Effector memory CD4-positive, alpha-beta T cell (primary cell): ENCODE data around the gene NTMT1.
A peak's percentile ranks its signal among the peaks of the same experiment; 100 is the strongest.
"Not testable (repeated sequence)": the region's sequence is repeated elsewhere in the genome, so short reads cannot be mapped to it uniquely, and the experiment has no call there.

Experiments used
- DNase-seq, 3 donors: peaks; one replicate each; pipeline ENCODE4 v3.0.0-alpha.2; 2020
- H3K27ac ChIP-seq: 2 replicates; pipeline ENCODE4 v1.7.0; 2013; ENCODE audit warnings: mild to moderate bottlenecking, low read length, moderate library complexity; ENCODE audit not compliant: insufficient read depth, poor library complexity, severe bottlenecking
- H3K27me3 ChIP-seq: replicated peaks from 2 replicates; pipeline ENCODE4 v1.7.0; 2013; ENCODE audit warnings: mild to moderate bottlenecking, low read length; ENCODE audit not compliant: insufficient read depth, control insufficient read depth, poor library complexity, severe bottlenecking
- H3K36me3 ChIP-seq: 2 replicates; pipeline ENCODE4 v1.7.0; 2013; ENCODE audit warnings: mild to moderate bottlenecking, low read length, moderate library complexity; ENCODE audit not compliant: control insufficient read depth, insufficient read depth
- H3K4me1 ChIP-seq: 2 replicates; pipeline ENCODE4 v1.7.0; 2013; ENCODE audit warnings: low read length, mild to moderate bottlenecking; ENCODE audit not compliant: control insufficient read depth, insufficient read depth, poor library complexity, severe bottlenecking
- H3K4me3 ChIP-seq: 2 replicates; pipeline ENCODE4 v1.7.0; 2013; ENCODE audit warnings: low read length, low read depth, mild to moderate bottlenecking; ENCODE audit not compliant: insufficient read depth, poor library complexity, severe bottlenecking
- H3K9me3 ChIP-seq: 2 replicates; pipeline ENCODE4 v1.7.0; 2013; ENCODE audit warnings: mild to moderate bottlenecking, low read length, moderate library complexity; ENCODE audit not compliant: control insufficient read depth

The NTMT1 gene

DNA sequence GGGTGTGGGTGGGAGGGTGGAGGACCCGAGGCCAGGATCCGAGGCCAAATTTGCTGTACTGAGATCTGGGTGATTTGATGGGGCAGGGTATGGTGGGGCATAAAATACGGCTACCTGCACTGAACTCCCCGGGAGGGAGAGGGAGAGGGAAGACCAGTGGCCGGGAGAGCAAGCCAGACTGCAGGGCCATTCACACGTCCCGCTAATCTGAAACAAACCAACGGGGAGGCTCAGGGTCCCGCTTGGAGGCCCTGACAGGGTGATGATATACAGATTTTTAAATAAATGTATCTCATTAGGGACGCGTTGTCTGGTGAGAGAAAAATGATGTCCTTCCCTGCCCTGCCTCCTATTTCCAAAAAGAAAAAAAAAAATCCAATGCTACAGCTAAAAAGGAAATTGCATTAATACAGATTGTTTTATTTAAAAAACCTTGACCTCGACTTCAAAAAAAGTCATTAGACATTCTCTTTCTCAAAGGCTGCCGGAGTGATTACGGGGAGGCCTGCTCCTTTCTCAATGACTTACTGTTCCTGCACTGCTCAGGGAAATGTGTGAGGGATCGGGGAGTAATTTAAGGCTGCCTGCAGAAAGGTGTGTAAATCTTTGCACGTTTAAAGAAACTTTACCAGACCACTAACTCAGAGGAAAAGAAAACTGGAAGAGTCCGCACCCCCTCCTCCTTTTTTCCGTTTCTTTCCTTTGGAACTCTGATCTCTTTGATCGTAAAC, 28.0 kb downstream of the NTMT1 start:
- no peak overlapping the region for H3K27ac ChIP-seq
- H3K9me3 ChIP-seq, result no peaks in the 10 kb centered on the region
- H3K27me3 ChIP-seq, result no peaks in the 10 kb centered on the region
- DNase-seq, result no peak
- H3K4me3 ChIP-seq, result no peak overlapping the region
- no peaks in the 10 kb centered on the region for H3K4me1 ChIP-seq
- no peaks in the 10 kb centered on the region for H3K36me3 ChIP-seq

DNA sequence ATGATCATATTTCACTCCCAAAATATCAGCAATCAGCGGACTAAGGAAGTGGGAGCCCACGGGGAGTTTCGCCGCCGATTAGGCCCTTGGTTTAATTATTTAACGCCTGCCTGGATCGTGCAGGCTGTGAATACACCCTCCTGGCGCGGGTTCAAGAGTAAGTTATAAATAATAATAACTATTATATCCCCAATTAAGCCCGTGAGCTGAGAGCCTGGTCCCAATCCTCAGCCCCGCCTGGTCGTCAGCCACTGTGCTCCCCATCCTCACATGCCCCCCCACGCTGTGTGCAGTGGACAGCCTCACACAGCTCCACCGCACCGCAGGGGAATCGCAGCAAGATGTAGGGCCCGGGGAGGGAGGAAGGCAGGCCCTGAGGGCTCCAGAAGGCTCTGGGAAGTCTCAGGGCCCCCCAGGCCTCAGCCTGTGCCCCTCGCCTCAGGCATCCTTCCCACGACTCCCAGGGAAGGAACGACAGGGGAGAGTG, 28.6 kb downstream of the NTMT1 start:
- Histone ChIP-seq H3K27me3 (no peaks in the 10 kb centered on the region), H3K27ac (no peak overlapping the region), H3K36me3 (no peaks in the 10 kb centered on the region), H3K4me3 (no peak overlapping the region), H3K4me1 (no peaks in the 10 kb centered on the region), H3K9me3 (no peaks in the 10 kb centered on the region)
- no peak for DNase-seq

DNA sequence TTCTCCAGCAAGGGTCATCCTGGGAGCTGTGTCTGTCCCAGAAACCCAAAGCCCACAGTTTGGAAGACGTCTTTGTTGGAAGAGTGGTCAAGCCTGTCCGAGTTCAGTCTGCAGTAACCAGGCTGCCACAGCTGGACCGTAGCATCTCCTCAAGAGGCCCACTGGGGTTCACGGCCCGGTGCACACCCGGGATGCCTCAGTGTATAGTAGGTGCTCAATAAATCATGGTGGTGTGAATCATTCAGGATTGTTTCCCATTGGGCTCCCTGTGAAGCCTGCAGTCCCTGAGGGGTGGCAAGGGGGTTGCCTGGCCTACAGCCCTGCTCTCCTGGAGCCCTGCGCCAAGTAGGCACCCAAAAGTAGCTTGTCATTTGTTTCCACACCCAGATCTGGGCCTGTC, 29.2 kb downstream of the NTMT1 start:
- H3K4me1 ChIP-seq, result no peaks in the 10 kb centered on the region
- H3K36me3 ChIP-seq, result no peaks in the 10 kb centered on the region
- H3K4me3 ChIP-seq, result no peak overlapping the region
- no peak for DNase-seq
- H3K9me3 ChIP-seq, result no peaks in the 10 kb centered on the region
- no peak overlapping the region for H3K27ac ChIP-seq
- no peaks in the 10 kb centered on the region for H3K27me3 ChIP-seq

DNA sequence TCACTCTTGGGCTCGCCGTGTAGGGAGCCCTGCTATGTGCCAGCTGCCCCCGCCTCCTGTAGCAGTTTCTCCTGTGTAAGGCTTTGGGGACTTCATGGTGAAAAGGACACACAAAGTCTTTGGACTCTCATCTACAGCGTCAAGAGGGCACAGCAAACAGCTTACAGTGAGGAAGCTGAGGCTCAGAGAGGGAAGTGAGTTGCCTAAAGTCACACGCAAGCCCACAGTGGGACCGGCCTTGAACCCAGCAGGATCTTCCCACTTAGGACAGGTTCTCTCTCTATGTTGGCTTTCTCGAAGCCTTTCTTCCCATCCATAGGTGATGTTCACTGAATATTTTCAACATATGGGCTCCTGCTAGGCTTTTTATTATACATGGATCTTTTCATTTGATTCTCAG, 29.7 kb downstream of the NTMT1 start:
- Histone ChIP-seq H3K36me3 (no peaks in the 10 kb centered on the region), H3K9me3 (no peaks in the 10 kb centered on the region), H3K4me1 (no peaks in the 10 kb centered on the region), H3K27ac (no peak overlapping the region), H3K27me3 (no peaks in the 10 kb centered on the region), H3K4me3 (no peak overlapping the region)
- DNase-seq, result no peak

DNA sequence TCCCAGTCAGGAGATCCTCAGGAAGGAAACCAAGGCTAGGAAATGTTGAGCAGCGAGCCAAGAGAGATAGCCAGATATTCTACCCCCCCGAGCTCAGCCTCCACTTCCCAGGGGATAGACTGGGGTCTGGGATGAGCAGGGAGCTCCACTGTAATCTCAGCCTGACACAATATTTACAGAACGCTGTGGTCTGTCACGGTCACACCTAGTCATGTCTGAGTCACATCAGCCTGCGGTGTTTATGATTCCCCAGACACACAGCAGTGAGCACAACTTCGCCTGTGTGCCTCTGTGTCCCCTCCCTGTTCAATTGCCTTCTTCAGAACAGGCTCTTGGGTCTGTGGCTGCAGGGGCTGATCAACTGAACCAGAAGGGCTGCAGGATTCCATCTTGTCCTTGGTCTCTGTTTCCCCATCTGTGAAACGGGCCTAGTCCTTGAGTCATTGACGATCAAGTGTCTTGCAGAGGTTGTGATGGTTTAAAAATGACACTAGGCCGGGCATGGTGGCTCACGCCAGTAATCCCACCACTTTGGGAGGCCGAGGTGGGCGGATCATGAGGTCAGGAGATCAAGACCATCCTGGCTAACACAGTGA, 30.9 kb downstream of the NTMT1 start:
- Histone ChIP-seq H3K27ac (no peak overlapping the region), H3K27me3 (no peaks in the 10 kb centered on the region), H3K4me1 (no peaks in the 10 kb centered on the region), H3K36me3 (no peaks in the 10 kb centered on the region), H3K4me3 (no peak overlapping the region), H3K9me3 (no peaks in the 10 kb centered on the region)
- DNase-seq, result no peak

DNA sequence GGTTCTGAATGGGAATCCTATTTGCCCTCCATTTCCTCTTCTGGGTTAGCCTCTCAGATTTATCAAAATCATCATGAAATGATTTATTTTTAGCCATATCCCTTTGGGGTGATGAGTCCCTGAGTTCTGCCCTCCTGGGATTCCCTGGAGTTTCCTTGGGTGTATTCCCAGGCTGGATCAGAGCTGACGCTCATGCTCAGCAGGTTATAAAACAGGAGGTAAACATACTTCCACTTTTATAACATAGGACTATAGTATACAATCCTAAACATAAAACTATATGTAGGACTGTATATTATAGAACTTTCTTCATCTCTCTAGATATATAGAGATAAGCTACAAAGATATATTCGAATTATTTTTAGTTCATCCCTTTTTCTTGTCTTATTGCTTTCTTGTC, 35.1 kb downstream of the NTMT1 start:
- Histone ChIP-seq H3K4me3 (no peak overlapping the region), H3K36me3 (no peaks in the 10 kb centered on the region), H3K27me3 (no peaks in the 10 kb centered on the region), H3K27ac (no peak overlapping the region), H3K4me1 (no peaks in the 10 kb centered on the region), H3K9me3 (no peaks in the 10 kb centered on the region)
- DNase-seq, result no peak

DNA sequence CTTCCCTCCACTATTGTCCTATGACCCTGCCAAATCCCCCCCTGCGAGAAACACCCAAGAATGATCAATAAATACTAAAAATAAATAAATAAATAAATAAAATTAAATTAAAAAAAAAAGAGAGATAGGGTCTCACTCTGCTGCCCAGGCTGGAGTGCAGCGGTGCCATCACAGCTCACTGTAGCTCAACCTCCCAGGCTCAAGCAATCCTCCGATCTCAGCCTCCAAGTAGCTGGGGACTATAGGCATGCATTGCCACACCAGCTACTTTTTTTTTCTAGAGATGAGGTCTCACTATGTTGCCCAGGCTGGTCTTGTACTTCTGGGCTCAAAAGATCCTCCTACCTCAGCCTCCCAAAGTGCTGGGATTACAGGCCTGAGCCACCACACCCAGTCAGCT, 36.3 kb downstream of the NTMT1 start:
- H3K4me1 ChIP-seq, H3K4me3 ChIP-seq, DNase-seq, H3K36me3 ChIP-seq, H3K27ac ChIP-seq, H3K9me3 ChIP-seq, H3K27me3 ChIP-seq: not testable (repeated sequence)

DNA sequence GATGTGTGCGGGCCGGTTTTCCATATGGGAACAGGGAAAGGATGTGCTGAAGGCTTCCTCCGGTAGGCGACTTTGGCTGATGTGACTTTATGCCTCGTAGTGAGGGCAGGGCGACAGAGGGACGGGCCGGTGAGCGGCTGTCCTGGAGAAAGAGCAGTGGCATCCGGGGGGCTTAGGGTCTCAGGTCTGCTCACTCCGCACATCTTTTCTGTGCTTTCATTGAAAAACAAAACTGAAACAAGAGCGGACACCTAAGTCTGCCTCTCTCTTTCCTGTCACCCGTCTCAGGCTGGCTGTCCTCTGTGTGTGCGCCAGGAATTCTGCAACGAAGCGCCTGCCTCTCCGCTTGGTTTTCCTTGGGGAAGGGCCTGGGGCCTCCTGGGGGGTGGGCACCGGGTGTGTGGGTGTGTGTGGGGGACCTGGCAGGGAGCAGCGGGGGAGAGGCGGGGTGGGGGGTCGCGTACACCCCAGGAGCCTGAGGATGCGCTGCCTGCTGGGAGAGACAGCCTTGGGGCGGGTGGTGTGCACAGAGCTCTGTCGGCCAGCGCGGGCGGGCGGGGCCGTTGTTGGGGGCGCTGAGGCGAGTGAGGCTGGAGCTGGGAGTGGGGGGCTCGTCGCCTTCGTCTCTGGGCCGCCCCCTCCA, 38.9 kb downstream of the NTMT1 start:
- H3K4me1 ChIP-seq, result peaks cover 3% of the 10 kb centered on the region
- no peak overlapping the region for H3K27ac ChIP-seq
- DNase-seq, result no peak

DNA sequence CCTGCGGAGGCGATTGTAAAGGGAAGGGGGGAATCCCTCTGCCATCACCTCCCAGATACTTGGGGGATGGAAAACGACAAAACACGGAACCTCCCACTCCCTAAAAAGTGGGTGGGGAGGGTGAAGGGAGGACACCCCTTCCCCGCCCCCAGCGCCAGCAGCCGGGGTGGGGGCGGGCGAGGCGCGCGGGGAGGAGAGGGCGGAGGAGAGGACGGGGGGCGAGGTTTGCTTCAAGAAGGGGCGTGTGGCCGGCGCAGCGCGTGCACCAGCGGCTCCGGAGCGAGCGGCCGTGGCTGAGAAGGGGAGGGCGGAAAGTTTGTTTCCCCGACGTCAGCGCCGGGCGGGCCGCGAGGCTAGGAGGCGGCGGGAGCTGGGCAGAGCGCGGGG, 39.4 kb downstream of the NTMT1 start, which contains the start of gene PRRX2:
TSS of gene PRRX2 (plus strand) at position 259 of the 387 bp plus-strand sequence. CDS start 221 bp downstream, outside the sequence.
- Histone ChIP-seq H3K4me3 (peak within 1 kb of the TSS; percentile 52), H3K4me1 (peaks cover 3% of the 10 kb centered on the region), H3K36me3 (no peaks in the 10 kb centered on the region), H3K27ac (no peak within 1 kb of the TSS), H3K9me3 (no peaks in the 10 kb centered on the region), H3K27me3 (peaks cover 11% of the 10 kb centered on the region)
- no peak for DNase-seq

More for the DNA sequence above, 38.9 kb downstream of the NTMT1 start:
- H3K36me3 ChIP-seq, result no peaks in the 10 kb centered on the region
- H3K27me3 ChIP-seq, result peaks cover 11% of the 10 kb centered on the region
- H3K9me3 ChIP-seq, result no peaks in the 10 kb centered on the region
- H3K4me3 ChIP-seq, result peak overlapping the region; percentile 52
